ENCODE results near the gene FUT7.
"Not testable (repeated sequence)": the region's sequence is repeated elsewhere in the genome, so short reads cannot be mapped to it uniquely, and the experiment has no call there.

Gene FUT7

DNA sequence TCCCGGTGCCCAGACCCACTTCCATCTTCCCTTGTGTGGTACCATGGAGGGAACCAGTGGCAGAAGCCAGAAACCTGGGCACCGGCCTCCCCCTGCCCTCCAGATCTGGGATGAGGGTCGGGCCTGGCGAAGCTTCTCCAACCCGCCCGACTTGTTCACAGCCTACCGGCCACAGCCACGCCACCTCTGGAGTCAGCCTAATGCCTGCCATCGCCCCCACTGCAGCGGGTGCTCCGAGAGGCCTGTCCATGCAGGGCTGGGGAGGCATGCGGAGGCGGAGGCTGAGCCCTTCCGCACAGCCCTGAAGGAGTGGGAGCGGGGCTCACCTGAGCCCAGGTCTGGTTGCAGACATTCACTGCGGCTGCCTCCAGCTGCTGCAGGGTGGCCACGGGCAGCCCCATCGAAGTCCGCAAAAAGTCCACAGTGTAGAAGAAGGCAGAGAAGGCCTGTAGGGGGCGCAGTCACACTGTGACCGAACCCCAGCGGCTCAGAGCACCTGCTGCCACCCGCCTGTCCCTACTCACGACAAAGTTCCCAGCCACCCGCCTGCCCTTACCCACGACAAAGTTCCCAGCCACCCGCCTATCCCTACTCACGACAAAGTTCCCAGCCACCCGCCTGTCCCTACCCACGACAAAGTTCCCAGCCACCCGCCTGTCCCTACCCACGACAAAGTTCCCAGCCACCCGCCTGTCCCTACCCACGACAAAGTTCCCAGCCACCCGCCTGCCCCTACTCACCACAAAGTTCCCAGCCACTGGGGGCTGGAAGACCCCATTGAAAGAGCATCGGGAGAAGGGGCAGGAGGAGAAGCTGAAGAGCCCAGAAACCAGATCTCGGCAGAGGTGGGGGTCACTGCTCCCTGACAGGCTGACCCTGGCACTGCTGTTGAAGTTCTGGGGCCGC lies 17.9 kb upstream of the FUT7 start:
- peak; percentile 55 to 67 for DNase-seq (ENCODE audit: low read depth in 2 of 2)

DNA sequence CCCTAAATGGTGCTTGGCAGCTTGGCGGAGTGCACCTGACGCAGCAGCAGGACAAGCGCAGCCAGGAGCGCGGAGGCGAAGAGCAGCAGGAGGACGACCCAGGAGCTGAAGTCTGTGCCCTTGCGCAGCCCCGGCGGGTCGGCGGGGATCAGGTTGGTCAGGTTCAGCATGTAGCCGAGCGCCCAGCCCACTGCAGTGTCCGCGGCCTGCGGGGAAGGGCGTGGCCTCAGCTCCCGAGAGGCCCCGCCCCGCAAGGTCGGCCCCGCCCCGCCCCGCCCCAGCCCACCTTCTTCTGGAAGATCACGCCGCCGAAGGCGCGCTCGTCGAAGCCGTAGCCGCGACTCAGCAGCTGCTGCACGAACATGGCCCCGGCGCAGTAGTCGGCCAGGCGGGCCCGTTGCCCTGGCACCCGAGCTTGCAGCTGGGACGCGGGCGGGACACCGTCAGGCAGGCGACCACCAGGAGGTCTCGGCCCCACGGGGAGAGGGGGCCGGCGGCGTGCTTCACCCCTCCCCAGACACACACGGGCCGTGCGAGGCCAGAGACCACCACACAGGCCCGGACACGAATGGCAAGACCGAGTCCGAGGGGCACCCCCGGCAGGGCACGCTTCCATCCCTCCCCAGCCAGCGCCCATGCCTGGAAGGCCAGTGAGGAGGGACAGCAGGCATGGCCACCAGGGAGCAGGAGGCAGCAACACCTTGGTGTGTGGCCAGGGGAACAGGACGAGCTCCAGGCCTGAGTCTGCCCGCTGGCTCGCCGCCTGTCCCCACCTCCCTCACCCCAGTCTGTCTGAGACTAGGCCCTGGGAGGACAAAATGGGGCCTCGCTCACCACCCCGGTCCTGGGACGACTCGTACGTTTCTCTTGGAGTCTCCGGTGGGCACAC lies 17.0 kb upstream of the FUT7 start:
- DNase-seq (ENCODE audit: low read depth in 2 of 2), result no peak

DNA sequence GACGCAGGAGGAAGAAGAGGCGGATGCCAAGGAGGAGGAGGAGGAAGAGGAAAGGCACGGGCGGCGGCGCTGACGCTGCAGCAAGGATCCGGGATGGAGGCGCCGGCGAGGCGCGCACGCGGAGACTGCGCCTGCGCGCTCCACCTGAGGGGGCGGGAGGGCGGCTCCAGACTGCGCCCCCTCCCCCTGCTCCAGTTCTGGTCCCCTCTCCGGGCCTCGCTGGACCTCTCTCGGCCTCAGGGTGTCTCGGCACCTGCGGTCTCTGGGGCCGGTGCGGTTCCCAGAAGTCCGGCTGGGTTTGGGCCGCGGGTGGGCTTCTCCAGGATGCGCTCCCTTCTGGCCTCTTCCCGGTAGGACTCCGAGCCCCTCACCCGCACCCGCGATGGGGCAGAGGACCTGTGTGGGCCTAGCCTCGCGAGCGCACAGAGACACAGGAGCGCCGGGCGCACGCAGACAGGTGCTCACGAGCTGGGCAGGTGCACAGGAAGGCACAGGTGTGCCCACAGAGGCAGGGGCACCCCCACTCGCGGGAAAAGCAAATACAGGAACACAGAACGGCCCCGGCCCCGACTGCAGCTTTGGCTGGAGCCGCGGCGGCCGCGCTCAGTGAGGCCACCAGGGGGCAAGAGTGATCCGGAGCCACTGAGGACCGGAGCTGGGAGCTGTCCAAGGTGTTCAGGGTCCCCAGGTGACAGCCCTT lies 14.3 kb upstream of the FUT7 start, which contains the start of gene NPDC1:
NPDC1 (minus strand) TSS at position 90 of the 700 bp plus-strand sequence. CDS start 188 bp downstream, outside the sequence.
- DNase-seq (ENCODE audit: low read depth in 2 of 2), result peak; percentile 74 to 80

DNA sequence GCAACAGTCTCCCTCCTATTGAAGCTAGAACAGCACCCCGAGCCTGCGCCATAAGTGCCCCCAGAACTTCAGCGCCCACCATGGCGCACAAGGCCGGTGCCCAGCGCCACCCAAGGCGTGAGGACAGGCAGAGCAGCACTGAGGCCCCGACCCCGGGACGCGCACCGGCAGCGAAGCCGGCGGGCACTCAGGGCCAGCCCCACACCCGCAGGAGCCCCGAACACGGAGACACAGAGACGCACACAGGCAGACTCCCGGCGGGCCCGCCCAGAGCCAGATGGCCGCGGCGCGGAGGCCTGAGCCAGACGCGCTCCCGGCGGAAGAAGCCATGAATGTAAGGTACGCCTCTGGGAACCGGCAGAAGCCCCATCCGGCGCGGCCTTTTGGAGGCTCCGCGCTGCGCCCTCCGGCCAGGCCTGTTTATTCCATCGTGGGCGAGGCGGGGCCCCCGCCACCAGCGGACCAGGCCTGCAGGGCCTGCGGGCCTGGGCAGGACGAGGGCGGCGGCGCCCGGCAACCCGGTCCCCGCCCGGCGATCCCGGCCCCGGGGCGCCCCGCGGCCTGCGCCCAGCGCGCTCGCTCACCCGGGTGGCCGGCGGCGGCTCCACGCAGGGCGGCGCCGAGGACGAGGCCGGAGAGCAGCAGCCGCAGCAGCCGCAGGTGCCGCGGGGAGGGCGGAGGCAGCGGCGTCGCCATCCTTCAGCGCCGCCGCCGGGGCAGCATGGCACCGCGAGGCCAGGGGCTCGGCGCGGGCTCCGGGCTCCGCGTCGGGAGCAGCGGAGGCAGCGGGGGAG lies 13.6 kb upstream of the FUT7 start:
- no peak for DNase-seq (ENCODE audit: low read depth in 2 of 2)

DNA sequence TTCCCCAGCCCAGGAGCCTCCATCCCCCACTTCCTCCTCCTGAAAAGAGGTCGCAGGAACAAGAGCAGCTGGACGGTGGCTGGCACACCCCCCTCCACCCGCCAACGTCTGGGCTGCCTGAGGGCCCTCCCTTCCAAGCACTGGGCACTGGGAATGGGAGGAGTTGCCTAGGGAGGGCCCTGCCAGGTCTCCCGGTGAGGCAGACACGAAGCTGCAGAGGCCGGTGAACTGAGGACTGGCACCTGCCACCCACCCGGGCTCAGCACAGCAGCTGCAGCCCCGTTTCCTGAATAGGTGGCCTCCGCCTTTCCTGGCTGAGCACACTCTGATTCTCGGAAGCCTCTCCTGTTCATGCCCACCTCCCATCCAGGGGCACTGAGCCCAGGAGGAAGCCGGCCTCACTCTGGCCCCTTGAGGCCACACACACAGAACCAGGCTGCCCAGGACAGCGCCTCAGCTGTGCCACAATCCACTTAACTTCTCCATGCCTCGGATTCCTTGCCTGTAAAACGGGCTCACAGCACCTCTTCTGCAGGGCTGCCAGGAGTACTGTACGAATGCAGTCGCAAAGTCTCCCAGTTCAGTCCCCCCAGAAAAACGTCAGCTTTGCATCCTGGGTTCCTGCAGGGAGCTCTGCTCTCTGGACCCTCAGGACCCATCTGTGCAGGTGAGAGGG lies 12.8 kb upstream of the FUT7 start:
- DNase-seq (ENCODE audit: low read depth in 2 of 2), result no peak

DNA sequence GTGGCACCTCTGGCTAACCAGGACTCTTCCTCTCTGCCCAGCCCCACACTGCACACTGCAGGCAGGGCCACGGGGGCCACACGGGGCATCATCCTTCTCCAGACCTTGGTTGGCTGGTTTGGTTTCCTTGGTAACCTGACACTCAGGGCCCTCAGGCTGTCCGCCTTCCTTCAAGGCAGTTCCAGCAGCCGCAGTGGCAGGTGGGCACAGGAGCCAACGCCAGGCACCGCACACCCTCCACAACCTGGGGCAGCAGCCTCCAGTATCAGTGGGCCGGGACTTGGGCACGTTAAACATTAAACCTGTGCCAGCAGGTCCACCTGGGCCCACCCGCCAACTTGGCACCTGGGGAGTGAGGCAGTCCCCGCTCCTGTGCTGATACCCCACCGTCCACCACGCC lies 12.1 kb upstream of the FUT7 start:
- no peak for DNase-seq (ENCODE audit: low read depth in 2 of 2)

DNA sequence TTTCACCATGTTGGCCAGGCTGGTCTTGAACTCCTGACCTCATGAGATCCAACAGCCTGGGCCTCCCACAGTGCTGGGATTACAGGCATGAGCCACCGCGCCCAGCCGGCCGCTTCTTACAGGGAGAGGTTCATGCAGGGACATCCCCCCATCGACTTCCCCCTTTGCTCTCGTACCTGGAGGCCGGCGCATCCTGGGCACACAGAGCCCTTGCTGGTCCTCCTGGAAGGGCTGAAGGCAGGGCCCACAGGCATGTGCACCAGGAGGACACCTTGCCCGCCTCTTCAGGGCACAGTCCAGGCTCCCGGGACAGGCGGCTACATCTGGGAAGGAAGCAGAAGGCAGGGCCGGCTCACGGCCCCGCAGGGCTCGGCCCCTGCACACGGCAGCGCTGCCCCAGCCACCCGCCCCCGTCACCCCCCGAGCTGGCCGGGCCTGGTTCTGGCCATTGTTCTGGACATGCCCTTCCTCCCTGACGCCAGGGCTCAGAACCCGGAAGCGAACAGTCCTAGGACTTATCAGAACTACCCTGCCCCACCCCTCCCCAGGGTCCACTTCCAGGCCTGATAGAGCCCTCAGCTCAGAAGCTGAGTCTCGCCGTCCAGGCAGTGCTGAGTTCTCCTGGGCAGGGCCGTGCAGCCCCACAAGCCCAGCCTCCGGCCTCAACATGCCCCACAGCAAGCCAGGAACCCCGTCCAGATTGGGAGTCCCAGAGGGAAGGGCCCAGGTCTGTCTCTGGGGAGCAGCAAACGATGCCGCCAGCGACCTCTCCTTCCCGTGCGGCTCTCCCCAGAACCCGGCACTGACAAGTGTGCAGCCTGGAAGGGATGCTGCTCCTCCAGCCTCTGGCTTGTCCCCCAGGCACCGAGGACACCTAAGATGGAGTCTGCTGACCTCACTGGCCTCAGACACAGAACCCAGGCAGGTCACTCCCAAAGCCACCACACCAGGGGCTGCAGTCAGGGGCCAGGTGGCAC lies 11.2 kb upstream of the FUT7 start:
- no peak for DNase-seq (ENCODE audit: low read depth in 2 of 2)

DNA sequence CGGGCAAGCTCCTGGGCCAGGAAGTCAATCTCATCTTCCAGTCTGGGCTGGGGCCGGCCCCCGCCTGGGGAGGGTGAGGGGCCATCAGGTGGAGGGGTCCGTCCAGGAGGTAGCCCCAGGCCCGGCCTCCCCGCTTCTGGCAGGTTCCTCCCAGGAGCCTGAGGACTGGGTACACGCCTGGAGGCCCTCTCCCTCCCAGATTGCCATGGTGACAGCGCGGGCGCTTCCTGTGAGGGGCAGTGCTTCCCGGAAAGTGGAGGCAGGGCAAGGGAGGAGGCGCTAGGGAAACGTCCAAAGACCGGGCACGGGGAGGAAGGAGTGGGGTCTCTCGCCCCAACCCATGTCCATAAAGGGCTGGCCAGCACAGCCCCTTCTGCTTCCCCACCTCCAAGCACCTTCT lies 9.2 kb upstream of the FUT7 start:
- DNase-seq (ENCODE audit: low read depth in 2 of 2), result no peak

DNA sequence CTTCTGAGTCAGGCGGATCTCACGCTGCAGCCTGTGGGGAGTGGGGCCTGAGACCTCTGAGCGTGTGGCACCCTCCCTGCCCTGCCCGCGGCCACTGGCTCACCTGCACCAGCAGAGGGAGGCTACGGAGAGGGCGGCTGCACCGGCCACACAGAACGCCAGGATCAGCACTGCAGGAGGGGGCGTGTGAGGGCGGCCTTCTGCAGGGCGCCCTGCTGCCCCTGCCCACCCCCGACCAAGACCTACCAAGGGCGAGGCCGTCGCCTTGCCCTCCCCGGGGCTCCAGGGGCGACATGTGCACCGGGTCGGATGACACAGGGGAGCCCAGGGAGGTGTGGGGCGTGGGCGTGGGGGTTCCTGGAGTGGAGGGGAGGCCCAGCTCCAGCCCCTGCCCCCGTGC lies 8.7 kb upstream of the FUT7 start:
- no peak for DNase-seq (ENCODE audit: low read depth in 2 of 2)

DNA sequence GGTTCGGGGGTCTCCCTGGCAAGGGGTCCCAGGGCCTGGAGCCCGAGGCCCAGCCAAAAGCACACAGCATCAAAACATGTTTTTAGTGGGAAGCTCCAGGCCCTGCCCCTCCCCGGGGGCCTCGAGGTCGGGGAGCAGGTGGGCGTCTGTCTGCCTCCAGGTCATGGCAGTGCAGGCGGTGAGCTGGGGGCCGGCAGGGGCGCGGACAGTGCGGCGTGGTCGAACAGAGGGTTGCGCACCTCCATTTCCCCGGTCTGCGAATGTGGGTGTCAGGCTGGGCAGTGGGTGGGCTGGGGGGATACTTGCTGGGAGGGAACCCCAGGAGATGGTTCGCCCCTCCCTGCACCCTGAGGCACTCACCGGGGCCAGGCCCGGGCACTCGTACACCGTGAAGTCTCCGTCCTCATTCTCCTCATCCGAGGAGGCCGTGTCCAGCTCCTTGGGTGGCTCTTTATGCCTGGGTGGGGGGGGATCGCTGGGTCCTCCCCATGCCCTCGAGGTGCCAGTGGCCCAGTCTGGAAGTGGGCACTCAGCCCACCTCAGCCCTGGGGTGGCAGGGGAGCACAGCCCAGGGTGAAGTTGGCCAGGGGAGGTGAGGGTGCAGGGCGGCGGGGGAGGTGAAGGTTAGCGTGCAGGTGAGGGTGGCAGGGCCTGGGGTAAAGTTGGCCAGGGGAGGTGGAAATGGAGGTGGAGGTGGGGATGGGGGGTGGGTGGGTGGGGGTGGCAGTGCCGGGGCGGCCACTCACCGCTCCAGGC lies 7.9 kb upstream of the FUT7 start:
- no peak for DNase-seq (ENCODE audit: low read depth in 2 of 2)

DNA sequence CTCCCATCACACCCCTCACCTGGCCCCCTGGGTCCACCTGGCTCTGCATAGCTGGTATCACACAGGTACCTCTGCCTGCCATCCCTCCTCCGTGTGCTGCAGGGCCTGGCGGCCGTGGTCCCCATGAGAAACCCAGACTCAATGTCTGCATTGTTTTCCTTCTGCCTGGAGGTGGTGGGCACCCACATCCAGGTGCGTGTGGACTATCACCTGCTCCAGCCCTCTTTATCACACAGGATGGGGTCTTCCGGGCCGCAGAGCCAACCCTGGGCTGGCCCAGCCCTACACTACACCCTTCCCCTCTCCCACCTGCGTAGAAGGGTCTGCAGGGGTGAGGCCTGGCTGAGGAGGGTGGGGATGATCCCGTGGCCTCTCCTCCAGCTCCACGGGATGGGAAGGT lies 7.0 kb upstream of the FUT7 start:
- no peak for DNase-seq (ENCODE audit: low read depth in 2 of 2)

DNA sequence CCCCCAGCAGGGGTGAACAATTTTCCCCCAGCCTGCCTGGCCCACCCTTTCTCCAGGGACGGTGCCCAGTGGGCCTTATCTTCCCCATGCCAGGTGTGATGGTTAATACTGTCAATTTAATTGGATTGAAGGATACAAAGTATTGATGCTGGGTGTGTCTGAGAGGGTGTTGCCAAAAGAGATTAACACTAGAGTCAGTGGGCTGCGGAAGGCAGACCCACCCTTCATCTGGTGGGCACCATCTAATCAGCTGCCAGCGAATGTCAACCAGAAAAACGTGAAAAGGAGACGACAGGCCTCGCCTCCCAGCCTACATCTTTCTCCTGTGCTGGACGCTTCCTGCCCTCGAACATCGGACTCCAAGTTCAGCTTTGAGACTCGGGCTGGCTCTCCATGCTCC lies 5.6 kb upstream of the FUT7 start:
- DNase-seq (ENCODE audit: low read depth in 2 of 2), result no peak

DNA sequence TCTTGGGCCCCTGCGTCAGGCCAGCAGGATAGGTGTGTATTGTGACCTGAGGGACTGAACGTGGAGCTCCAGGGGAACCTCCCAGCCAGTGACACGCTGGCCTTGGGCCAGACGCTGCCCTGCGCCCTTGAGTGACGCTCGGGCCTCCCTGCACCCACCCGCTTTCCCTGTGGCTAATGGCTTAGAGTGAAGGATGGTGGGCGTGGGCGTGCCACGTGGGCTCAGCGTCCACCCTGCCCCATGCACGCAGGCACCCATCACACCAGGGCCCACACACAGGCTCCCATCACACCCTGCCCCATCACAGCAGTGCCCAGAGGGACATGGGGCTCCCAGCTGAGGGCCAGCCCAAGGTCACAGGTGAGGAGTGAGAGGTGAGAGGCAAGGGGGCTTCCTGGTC lies 5.1 kb upstream of the FUT7 start:
- DNase-seq (ENCODE audit: low read depth in 2 of 2), result no peak

DNA sequence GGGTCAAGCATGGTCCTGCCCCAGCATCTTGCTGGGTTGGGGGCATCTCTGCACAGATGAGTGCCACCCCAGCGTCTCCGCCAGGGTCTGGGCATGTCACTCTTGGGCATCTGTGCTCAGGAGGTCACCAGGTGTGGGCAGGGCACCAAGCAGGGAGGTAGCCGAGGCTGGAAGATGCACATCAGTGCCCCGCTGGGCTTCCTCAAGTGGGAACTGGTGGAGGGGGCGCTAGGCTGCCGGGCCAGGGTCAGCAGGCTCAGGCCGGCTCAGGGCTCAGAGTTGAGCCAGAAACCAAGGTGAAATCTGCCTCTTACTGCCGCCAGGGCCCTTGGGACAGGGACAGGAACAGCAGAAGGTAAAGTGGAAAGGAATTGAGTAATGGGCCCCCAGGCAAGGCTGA lies 4.0 kb upstream of the FUT7 start:
- no peak for DNase-seq (ENCODE audit: low read depth in 2 of 2)

DNA sequence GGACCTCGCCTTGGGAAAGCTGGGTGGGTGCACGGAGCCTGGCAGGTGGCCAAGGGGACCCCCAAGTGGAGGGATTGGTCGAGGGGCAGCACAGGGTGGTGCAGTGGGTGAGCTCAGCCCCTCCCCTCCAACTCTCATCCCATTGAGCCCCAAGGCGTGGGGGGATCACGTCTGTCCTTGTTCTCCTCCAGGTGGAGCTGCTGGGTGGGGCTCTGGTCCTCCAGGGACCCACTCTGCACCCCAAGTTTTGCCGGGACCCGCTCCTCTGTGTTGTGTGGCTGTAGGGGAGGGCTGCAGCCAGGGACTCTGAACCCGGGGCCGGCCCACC lies 3.6 kb upstream of the FUT7 start:
- no peak for DNase-seq (ENCODE audit: low read depth in 2 of 2)

DNA sequence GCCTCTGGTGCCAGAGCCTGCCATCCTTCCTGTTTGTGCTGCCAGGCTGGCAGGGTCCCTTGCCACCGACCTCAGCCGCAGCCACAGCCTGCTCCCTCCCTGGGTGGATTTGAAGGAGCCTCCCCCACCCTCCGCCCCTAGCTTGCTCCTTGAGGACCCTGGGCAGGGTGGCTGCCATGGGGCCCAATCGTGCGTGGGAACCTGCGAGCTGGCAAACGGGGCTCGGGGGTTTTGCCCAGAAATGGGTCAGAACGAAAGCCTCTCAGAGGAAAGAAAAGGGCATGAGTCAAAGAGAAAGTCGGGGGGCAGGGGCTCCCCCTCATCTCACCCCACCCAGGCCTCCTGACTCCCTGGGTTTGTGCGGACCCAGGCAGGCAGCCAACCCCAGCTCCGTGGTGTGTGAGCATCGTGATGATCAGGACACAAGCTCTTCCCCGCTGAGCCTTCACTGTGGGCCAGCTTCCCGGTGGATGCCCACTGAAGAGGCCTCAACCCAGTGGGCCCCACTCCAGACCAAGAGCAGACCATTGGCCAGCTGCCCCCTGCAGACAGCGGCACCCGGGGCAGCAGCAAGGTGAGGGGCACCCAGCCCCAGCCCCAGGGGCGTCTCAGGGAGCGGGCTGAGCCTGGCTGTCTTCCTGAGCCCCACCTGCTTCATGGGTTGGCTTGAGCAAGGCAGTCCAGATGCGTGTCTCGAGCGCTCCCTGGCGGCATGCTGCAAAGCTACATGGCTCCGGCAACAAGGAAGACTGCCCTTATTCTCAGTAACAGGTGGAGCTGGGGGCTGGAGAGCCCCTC lies 3.0 kb upstream of the FUT7 start:
- peak; percentile 73 to 83 for DNase-seq (ENCODE audit: low read depth in 2 of 2)

DNA sequence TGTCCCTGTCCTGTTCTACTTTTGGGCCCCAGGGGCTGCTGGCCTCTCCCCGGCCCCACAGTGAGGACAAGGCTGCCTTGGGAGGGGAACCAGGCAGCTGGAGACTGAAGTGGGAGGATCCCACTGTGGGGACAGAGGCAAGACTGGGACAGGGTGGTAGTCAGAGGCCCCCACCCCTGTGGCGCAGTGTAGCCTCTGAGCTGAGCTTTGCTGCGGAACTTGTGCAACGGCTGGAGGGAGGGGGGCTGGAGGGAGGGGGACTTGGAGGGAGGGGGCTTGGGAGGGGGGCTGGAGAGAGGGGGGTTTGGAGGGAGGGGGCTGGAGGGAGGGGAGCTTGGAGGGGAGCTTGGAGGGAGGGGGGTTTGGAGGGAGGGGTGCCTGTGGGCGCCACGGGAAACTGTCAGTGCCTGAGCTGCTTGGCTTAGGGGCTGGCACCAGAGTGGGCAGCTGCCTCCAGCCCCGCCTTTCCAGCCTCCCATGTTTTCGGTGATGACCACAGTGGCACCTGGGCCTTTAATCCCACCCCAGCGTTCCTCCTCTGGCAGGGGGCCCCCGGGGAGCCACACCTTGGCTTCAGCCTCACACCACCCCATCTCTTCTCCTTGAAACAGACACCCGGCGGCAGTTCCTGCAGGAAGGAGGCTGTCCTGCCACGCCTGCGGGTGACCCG lies 2.3 kb upstream of the FUT7 start:
- no peak for DNase-seq (ENCODE audit: low read depth in 2 of 2)

DNA sequence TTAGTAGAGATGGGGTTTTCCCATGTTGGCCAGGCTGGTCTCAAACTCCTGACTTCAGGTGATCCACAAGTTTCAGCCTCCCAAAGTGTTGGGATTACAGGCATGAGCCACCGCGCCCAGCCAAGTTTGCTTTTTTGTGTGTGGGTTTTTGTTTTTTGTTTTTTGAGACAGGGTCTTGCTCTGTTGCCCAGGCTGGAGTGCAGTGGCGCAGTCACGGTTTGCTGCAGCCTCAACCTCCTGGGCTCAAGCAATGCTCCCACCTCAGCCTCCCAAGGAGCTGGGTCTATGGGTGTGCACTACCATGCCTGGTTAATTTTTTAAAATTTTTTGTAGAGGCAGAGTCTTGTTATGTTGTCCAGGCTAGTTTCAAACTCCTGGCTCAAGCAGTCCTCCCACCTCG lies 1.6 kb upstream of the FUT7 start:
- DNase-seq (ENCODE audit: low read depth in 2 of 2), result not testable (repeated sequence)

All from stimulated activated CD8-positive, alpha-beta memory T cell treated with anti-CD3 and anti-CD28 coated beads, Interleukin-2, amount 100 ng/mL, for 48 hours (primary cell).